PC-9 (cell line): ENCODE data around the gene CCDC30. TPM values are rescaled to one million over a fixed set of nuclear protein-coding genes. Genes with fewer than 3 reads are reported as not detected.

Source experiments
- BruUV-seq: library from RNA; stranded (reverse); fragments of 400-500 nt; replicated peaks from 2 replicates; lab custom pipeline; 2021; lab: Mats Ljungman, UMichigan
- CTCF ChIA-PET: fragments of 300-600 bp; sonication (Branson Sonifier 250); formaldehyde crosslinking; loops from one replicate; lab custom pipeline; 2022; ENCODE audit warnings: antibody characterized with exemption; lab: Charles Lee
- POLR2A ChIA-PET: fragments of 300-600 bp; sonication (Branson Sonifier 250); formaldehyde crosslinking; loops from one replicate; lab custom pipeline; 2022; ENCODE audit warnings: antibody characterized with exemption; ENCODE audit not compliant: unreplicated experiment; lab: Charles Lee
- DNase-seq, 2 experiments: peaks; one replicate each; pipeline versions ENCODE4 v3.0.0 to v3.0.0-alpha.2; 2015 to 2022; ENCODE audit warnings: mixed read lengths in 1 of 2
- H2AFZ ChIP-seq: fragments of 200-600 bp; sonication (generic); 2 replicates; pipeline ENCODE4 v1.8.1; 2017; ENCODE audit warnings: antibody characterized with exemption
- H3F3A ChIP-seq: fragments of 200-600 bp; sonication (generic); 2 replicates; pipeline ENCODE4 v1.8.1; 2017; ENCODE audit warnings: antibody characterized with exemption, mild to moderate bottlenecking, low read depth; ENCODE audit not compliant: insufficient read depth
- H3K27ac ChIP-seq: fragments of 200-600 bp; sonication (generic); 2 replicates; pipeline ENCODE4 v1.6.1; 2016; ENCODE audit warnings: mixed run types
- H3K27me3 ChIP-seq: fragments of 200-600 bp; sonication (generic); 2 replicates; pipeline ENCODE4 v1.6.1; 2016; ENCODE audit warnings: low read depth, mixed run types; ENCODE audit not compliant: insufficient read depth
- H3K36me3 ChIP-seq: fragments of 200-600 bp; sonication (generic); 2 replicates; pipeline ENCODE4 v1.6.1; 2016; ENCODE audit warnings: low read depth, mixed run types
- H3K4me1 ChIP-seq: fragments of 200-600 bp; sonication (generic); replicated peaks from 2 replicates; pipeline ENCODE4 v1.6.1; 2016; ENCODE audit warnings: mixed run types; ENCODE audit not compliant: insufficient read depth
- H3K4me2 ChIP-seq: fragments of 200-600 bp; sonication (generic); 2 replicates; pipeline ENCODE4 v1.6.1; 2017; ENCODE audit warnings: mixed run types
- H3K4me3 ChIP-seq: fragments of 200-600 bp; sonication (generic); 2 replicates; pipeline ENCODE4 v1.6.1; 2016; ENCODE audit warnings: mixed run types
- H3K79me2 ChIP-seq: fragments of 200-600 bp; sonication (generic); 2 replicates; pipeline ENCODE4 v1.6.1; 2017; ENCODE audit warnings: low read depth, mixed run types
- H3K9me2 ChIP-seq: fragments of 200-600 bp; sonication (generic); 2 replicates; pipeline ENCODE4 v1.8.1; 2017; ENCODE audit warnings: mild to moderate bottlenecking; ENCODE audit not compliant: insufficient read depth
- H3K9me3 ChIP-seq: fragments of 200-600 bp; sonication (generic); 2 replicates; pipeline ENCODE4 v1.8.1; 2016; ENCODE audit warnings: low read depth; ENCODE audit not compliant: insufficient read depth
- H4K20me1 ChIP-seq: fragments of 200-600 bp; sonication (generic); 2 replicates; pipeline ENCODE4 v1.8.1; 2017; ENCODE audit not compliant: insufficient read depth
- EZH2 ChIP-seq: fragments of 200-600 bp; sonication (generic); IDR thresholded peaks from 2 replicates; pipeline ENCODE4 v1.8.0; 2017; ENCODE audit warnings: antibody characterized with exemption, low read depth
- intact Hi-C: fragments of 100-400 bp; cut with micrococcal nuclease; formaldehyde crosslinking; loops from one replicate; pipeline ENCODE4 v1.10.0; 2022; ENCODE audit not compliant: unreplicated experiment
- total RNA-seq: library from RNA; stranded (reverse); gene quantifications from 2 replicates; pipeline ENCODE4 v1.2.3, GENCODE V29; 2021
- TF ChIP-seq, protein P1 (sequence below): fragments of 200-600 bp; sonication (generic); conservative IDR thresholded peaks from 2 replicates; pipeline ENCODE4 v1.6.1; 2017; ENCODE audit warnings: mixed run types, antibody characterized with exemption, mild to moderate bottlenecking, moderate library complexity

Gene CCDC30
- total RNA-seq, 1 experiment from 2014 or later: 10.2 TPM

DNA sequence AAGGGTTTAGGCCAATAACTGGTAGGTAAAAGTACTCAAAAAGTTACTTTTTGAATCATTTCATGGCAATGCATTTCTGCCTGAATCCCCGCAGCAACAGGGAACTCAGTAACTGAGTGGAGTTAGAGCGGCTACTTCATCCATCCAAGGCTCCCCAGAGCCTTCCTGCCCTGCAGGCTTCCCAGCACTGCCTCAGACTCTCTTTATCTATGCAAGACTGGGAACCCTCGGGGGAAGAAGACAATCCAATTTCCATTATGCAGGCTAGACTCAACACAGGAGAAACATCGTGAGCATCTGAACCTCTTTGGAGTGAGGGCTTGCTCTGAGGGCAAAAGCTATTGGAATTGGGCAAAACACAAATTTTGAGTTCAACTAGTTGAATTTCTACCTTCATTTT, 30.4 kb upstream of the CCDC30 start:
- no peak overlapping the region for H3K4me2 ChIP-seq
- no peaks in the 10 kb centered on the region for H3K9me3 ChIP-seq
- intact Hi-C loops: no loop called here
- no peaks in the 10 kb centered on the region for H3F3A ChIP-seq
- H3K4me3 ChIP-seq: no peak overlapping the region
- H2AFZ ChIP-seq: no peak overlapping the region
- no peaks in the 10 kb centered on the region for H4K20me1 ChIP-seq
- no peaks in the 10 kb centered on the region for H3K79me2 ChIP-seq
- no peak overlapping the region for H3K27ac ChIP-seq
- BruUV-seq: no TSS peak
- ChIA-PET CTCF (no interaction called here), POLR2A (interaction anchor here (0.7 kb wide), 1 partner anchor 8 kb away, joined by 4 read pairs; no protein-coding TSS in a partner anchor)
- no peaks in the 10 kb centered on the region; the same call in 1 of the 2 replicates for H3K9me2 ChIP-seq
- no peaks in the 10 kb centered on the region for H3K27me3 ChIP-seq
- no peaks in the 10 kb centered on the region for H3K36me3 ChIP-seq
- H3K4me1 ChIP-seq: no peaks in the 10 kb centered on the region
- TF ChIP-seq, protein P1, sequence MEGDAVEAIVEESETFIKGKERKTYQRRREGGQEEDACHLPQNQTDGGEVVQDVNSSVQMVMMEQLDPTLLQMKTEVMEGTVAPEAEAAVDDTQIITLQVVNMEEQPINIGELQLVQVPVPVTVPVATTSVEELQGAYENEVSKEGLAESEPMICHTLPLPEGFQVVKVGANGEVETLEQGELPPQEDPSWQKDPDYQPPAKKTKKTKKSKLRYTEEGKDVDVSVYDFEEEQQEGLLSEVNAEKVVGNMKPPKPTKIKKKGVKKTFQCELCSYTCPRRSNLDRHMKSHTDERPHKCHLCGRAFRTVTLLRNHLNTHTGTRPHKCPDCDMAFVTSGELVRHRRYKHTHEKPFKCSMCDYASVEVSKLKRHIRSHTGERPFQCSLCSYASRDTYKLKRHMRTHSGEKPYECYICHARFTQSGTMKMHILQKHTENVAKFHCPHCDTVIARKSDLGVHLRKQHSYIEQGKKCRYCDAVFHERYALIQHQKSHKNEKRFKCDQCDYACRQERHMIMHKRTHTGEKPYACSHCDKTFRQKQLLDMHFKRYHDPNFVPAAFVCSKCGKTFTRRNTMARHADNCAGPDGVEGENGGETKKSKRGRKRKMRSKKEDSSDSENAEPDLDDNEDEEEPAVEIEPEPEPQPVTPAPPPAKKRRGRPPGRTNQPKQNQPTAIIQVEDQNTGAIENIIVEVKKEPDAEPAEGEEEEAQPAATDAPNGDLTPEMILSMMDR: no peak
- TF ChIP-seq EZH2: no peak
- DNase-seq: no peak

DNA sequence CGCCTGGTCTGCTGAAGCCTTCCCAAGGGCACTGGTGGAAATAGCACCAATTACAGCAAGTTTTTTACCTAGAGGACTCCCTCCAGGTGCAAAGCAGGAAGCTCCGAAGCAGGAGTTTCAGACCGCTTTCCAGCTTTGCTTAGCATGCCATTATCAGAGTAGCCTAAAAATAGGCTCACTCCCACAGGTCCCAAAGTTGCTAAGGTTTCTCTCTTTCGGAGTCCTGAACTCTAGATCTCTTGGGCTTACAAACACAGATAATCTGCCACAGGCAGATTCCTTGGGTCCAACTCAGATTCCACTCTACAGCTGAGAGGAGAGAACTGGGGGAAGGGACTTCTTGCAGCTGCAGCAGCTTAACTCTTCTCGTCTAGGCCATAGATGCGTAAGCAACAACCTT, 29.7 kb upstream of the CCDC30 start:
- Histone ChIP-seq H3K9me2 (no peaks in the 10 kb centered on the region; the same call in 1 of the 2 replicates), H3K4me3 (no peak overlapping the region), H4K20me1 (no peaks in the 10 kb centered on the region), H3K9me3 (no peaks in the 10 kb centered on the region), H3F3A (no peaks in the 10 kb centered on the region), H3K4me1 (no peaks in the 10 kb centered on the region), H3K79me2 (no peaks in the 10 kb centered on the region), H2AFZ (no peak overlapping the region), H3K27me3 (no peaks in the 10 kb centered on the region), H3K27ac (no peak overlapping the region), H3K4me2 (no peak overlapping the region), H3K36me3 (no peaks in the 10 kb centered on the region)
- TF ChIP-seq, protein P1: no peak
- TF ChIP-seq EZH2: no peak
- BruUV-seq: no TSS peak
- intact Hi-C loops: no loop called here
- ChIA-PET POLR2A (interaction anchor here (0.7 kb wide), 1 partner anchor 7 kb away, joined by 4 read pairs; no protein-coding TSS in a partner anchor), CTCF (no interaction called here)
- no peak for DNase-seq

DNA sequence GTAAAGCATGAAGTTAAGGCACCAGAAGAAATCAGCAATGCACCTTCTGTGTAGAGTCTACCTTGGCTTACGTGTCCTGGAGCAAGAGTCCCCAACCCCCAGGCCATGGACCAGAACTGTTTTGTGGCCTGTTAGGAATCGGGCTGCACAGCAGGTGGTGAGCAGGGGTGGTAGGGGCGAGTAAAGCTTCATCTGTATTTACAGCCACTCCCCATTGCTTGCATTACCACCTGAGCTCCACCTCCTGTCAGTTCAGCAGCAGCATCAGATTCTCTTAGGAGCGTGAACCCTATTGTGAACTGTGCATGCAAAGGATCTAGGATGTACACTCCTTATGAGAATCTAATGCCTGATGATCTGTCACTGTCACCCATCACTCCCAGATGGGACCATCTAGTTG, 28.7 kb upstream of the CCDC30 start:
- no TSS peak for BruUV-seq

More for the DNA sequence above, 28.7 kb upstream of the CCDC30 start:
- H3K27me3 ChIP-seq: no peaks in the 10 kb centered on the region
- no peaks in the 10 kb centered on the region for H4K20me1 ChIP-seq
- intact Hi-C loops: no loop called here
- ChIA-PET POLR2A (interaction anchor here (0.5 to 0.6 kb wide), 2 partner anchors 9 to 30 kb away, joined by 3 to 4 read pairs; no protein-coding TSS in a partner anchor), CTCF (no interaction called here)
- H3K9me2 ChIP-seq: no peaks in the 10 kb centered on the region; the same call in 1 of the 2 replicates
- H3K36me3 ChIP-seq: no peaks in the 10 kb centered on the region
- no peak overlapping the region for H2AFZ ChIP-seq
- H3K27ac ChIP-seq: no peak overlapping the region
- no peak for TF ChIP-seq EZH2
- TF ChIP-seq, protein P1: no peak
- H3K4me2 ChIP-seq: no peak overlapping the region
- peaks cover under 1% of the 10 kb centered on the region; the same call in 1 of the 2 replicates for H3F3A ChIP-seq
- no peaks in the 10 kb centered on the region for H3K79me2 ChIP-seq
- no peak overlapping the region for H3K4me3 ChIP-seq
- no peak for DNase-seq
- H3K4me1 ChIP-seq: peaks cover 2% of the 10 kb centered on the region
- H3K9me3 ChIP-seq: no peaks in the 10 kb centered on the region
